Endothelial cell of umbilical vein (primary cell): ENCODE measurements around the gene CNOT11. TPM values are rescaled to one million over a fixed set of nuclear protein-coding genes. Genes with fewer than 3 reads are reported as not detected.

Experiments used
- BruUV-seq: library from RNA; stranded (reverse); fragments of 400-500 nt; replicated peaks from 2 replicates; lab custom pipeline; 2021; lab: Mats Ljungman, UMichigan
- CTCF ChIA-PET: fragments of 300-600, 350-600 bp; sonication (Branson Sonifier 250); formaldehyde crosslinking; loops from one replicate; lab custom pipeline; 2021; ENCODE audit warnings: antibody characterized with exemption, inconsistent platforms; lab: Charles Lee
- POLR2A ChIA-PET: fragments of 300-600, 350-600 bp; sonication (Branson Sonifier 250); formaldehyde crosslinking; loops from one replicate; lab custom pipeline; 2021; ENCODE audit warnings: antibody characterized with exemption, inconsistent platforms; lab: Charles Lee
- DNase-seq: peaks from one replicate; pipeline ENCODE4 v3.0.0-alpha.2; 2011; ENCODE audit warnings: low read depth, low spot score
- FAIRE-seq: peaks from 2 replicates; lab custom pipeline; 2011; peaks lifted over from hg19 to GRCh38; lab: Jason Lieb, UNC
- H2AFZ ChIP-seq: 2 replicates; pipeline ENCODE4 v1.6.0; 2012; ENCODE audit warnings: low read depth, low read length, control low read depth, inconsistent platforms
- H3K27ac ChIP-seq: 2 replicates; pipeline ENCODE4 v1.5.1; 2011; ENCODE audit warnings: low read depth, mild to moderate bottlenecking, control low read depth, low read length, moderate library complexity; ENCODE audit not compliant: insufficient read depth
- H3K27me3 ChIP-seq, 2 experiments: 2 replicates each; pipeline versions ENCODE4 v1.6.0 to v1.6.1; 2011; ENCODE audit warnings: low read length in 2 of 2, mixed read lengths in 1 of 2; ENCODE audit not compliant: control insufficient read depth in 2 of 2, insufficient read depth in 2 of 2
- H3K36me3 ChIP-seq, 2 experiments: 2 replicates in 1 of 2; 3 replicates in 1 of 2; pipeline ENCODE4 v1.5.1; 2011; ENCODE audit warnings: low read length in 2 of 2, mild to moderate bottlenecking in 1 of 2, moderate library complexity in 1 of 2; ENCODE audit not compliant: control insufficient read depth in 2 of 2, insufficient read depth in 2 of 2; ENCODE audit errors: extremely low read depth in 1 of 2
- H3K4me1 ChIP-seq: 3 replicates; pipeline ENCODE4 v1.5.1; 2011; ENCODE audit warnings: mild to moderate bottlenecking, low read length; ENCODE audit not compliant: control insufficient read depth, insufficient read depth; ENCODE audit errors: extremely low read depth
- H3K4me2 ChIP-seq: 2 replicates; pipeline ENCODE4 v1.6.1; 2011; ENCODE audit warnings: low read length, control low read depth, mixed read lengths; ENCODE audit not compliant: insufficient read depth
- H3K4me3 ChIP-seq, 3 experiments: fragments of 200-600 bp in 1 of 3; sonication (generic), shearing (Covaris generic) in 1 of 3; replicated peaks in 1 of 3; 2 replicates each; pipeline ENCODE4 v1.5.1; 2011 to 2016; ENCODE audit warnings: control low read depth in 3 of 3, low read length in 3 of 3, mild to moderate bottlenecking in 2 of 3, inconsistent platforms in 1 of 3, low read depth in 1 of 3, moderate library complexity in 1 of 3; ENCODE audit not compliant: insufficient read depth in 1 of 3
- H3K79me2 ChIP-seq: 2 replicates; pipeline ENCODE4 v1.6.0; 2012; ENCODE audit warnings: low read length, inconsistent platforms; ENCODE audit not compliant: control insufficient read depth, insufficient read depth
- H3K9ac ChIP-seq: replicated peaks from 2 replicates; pipeline ENCODE3; 2011; ENCODE audit warnings: low read length, control low read depth; ENCODE audit not compliant: insufficient read depth; ENCODE audit errors: extremely low read depth
- H3K9me1 ChIP-seq: replicated peaks from 3 replicates; pipeline ENCODE4 v1.6.0; 2011; ENCODE audit warnings: mild to moderate bottlenecking, low read length; ENCODE audit not compliant: control insufficient read depth, insufficient read depth; ENCODE audit errors: extremely low read depth
- H3K9me3 ChIP-seq: replicated peaks from 2 replicates; pipeline ENCODE4 v1.5.1; 2012; ENCODE audit warnings: low read length, inconsistent platforms; ENCODE audit not compliant: control insufficient read depth, insufficient read depth
- H4K20me1 ChIP-seq: replicated peaks from 2 replicates; pipeline ENCODE3; 2011; ENCODE audit warnings: mild to moderate bottlenecking, low read length; ENCODE audit not compliant: control insufficient read depth, insufficient read depth; ENCODE audit errors: extremely low read depth
- JUN ChIP-seq: IDR thresholded peaks from 2 replicates; pipeline ENCODE4 v1.6.1; 2011; ENCODE audit warnings: borderline replicate concordance, low read depth; ENCODE audit not compliant: insufficient read length, insufficient read depth
- dilution Hi-C: fragments of 300-500 bp; cut with MboI; formaldehyde crosslinking; loops from one replicate; pipeline ENCODE4 v1.15.0; 2019; ENCODE audit warnings: low sequenced_read_pairs; ENCODE audit not compliant: extremely low pct_ligation_motif_present
- intact Hi-C: fragments of 100-400 bp; cut with micrococcal nuclease; formaldehyde crosslinking; loops from one replicate; pipeline ENCODE4 v1.10.0; 2022
- polyA plus RNA-seq, 4 experiments: library from polyadenylated mRNA; depleted of rRNA in 3 of 4; stranded (reverse) in 3 of 4; unstranded in 1 of 4; fragments of >200 nt; gene quantifications; 2 replicates each; pipeline versions ENCODE4 v1.2.1 to v1.2.3, GENCODE V29; 2011 to 2012; ENCODE audit warnings: missing spikeins in 1 of 4
- total RNA-seq: library from RNA; stranded (reverse); gene quantifications from 2 replicates; pipeline ENCODE4 v1.2.3, GENCODE V29; 2021
- TF ChIP-seq, protein P1 (sequence below), 2 donors: IDR thresholded peaks; 1 replicate in 1 of 2; 2 replicates in 1 of 2; pipeline ENCODE4 v1.5.1; 2011; ENCODE audit warnings: low read length in 2 of 2, mild to moderate bottlenecking in 2 of 2, moderate library complexity in 2 of 2, control low read depth in 1 of 2, inconsistent platforms in 1 of 2, low read depth in 1 of 2; ENCODE audit not compliant: insufficient read depth in 1 of 2; ENCODE audit errors: extremely low read depth in 1 of 2

Gene CNOT11
- total and polyA plus RNA-seq, 2 donors (not counting 3 experiments of a cell fraction or from before 2014, with no cell fraction given) = 40.5 to 44.3 TPM

DNA sequence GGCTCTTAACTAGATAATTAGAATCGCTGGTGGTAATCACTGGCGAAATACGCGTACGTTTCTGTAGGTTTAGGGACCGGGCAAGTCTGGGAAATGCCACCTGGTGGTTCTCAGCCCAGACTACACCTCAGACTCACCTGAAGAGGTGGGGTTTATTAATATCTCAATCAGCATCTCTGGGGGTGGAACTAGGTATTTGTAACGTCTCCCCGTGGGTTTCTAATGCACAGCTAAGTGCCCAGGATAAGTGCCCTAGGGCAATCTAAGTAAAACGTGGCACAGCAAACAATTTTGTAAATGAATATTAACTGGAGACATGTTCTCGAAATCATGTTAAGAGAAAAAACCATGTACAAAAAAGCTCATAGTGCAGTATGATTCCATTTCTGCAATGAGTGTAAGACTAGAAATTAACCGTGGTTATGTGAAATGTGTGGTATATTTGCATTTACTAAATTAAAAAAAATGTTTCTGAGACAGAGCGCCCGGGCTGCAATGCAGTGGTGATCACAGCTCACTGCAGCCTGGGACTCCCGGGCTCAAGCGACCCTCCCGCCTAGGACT, 760 bp upstream of the CNOT11 start:
- Histone ChIP-seq H3K9me3 (no peaks in the 10 kb centered on the region), H3K27ac (peak overlapping the region; percentile 54), H3K4me3 (peak overlapping the region; percentile 43 to 66 (median 48)), H3K36me3 (no peaks in the 10 kb centered on the region), H3K4me1 (peaks cover 18% of the 10 kb centered on the region), H3K27me3 (no peaks in the 10 kb centered on the region), H3K9ac (peak overlapping the region; percentile 68), H3K9me1 (no peaks in the 10 kb centered on the region), H3K4me2 (peak overlapping the region; percentile 79), H3K79me2 (peaks cover 32% of the 10 kb centered on the region), H4K20me1 (no peaks in the 10 kb centered on the region), H2AFZ (peak overlapping the region; percentile 88)
- BruUV-seq = TSS peak; percentile 77
- no peak for FAIRE-seq
- ChIA-PET POLR2A (interaction anchor here (0.7 to 1.1 kb wide), 2 partner anchors 130 to 446 kb away, joined by 3 to 4 read pairs; partner anchors contain the start of gene MAP4K4), CTCF (interaction anchor here (0.6 to 2.8 kb wide), 8 partner anchors 8 to 239 kb away, joined by 3 to 20 read pairs (median 4); no protein-coding TSS in a partner anchor)
- TF ChIP-seq, protein P1, sequence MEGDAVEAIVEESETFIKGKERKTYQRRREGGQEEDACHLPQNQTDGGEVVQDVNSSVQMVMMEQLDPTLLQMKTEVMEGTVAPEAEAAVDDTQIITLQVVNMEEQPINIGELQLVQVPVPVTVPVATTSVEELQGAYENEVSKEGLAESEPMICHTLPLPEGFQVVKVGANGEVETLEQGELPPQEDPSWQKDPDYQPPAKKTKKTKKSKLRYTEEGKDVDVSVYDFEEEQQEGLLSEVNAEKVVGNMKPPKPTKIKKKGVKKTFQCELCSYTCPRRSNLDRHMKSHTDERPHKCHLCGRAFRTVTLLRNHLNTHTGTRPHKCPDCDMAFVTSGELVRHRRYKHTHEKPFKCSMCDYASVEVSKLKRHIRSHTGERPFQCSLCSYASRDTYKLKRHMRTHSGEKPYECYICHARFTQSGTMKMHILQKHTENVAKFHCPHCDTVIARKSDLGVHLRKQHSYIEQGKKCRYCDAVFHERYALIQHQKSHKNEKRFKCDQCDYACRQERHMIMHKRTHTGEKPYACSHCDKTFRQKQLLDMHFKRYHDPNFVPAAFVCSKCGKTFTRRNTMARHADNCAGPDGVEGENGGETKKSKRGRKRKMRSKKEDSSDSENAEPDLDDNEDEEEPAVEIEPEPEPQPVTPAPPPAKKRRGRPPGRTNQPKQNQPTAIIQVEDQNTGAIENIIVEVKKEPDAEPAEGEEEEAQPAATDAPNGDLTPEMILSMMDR (IDR thresholded peaks at IDR 0.05; ENCODE audit: extremely low read depth in 1 of 2, insufficient read depth in 1 of 2, low read depth in 1 of 2, low read length in 2 of 2) = peak in 1 of 2 donors; percentile 23
- TF ChIP-seq JUN = no peak
- no peak for DNase-seq
- intact Hi-C loops = loop anchor here (1.0 to 5.0 kb wide), 4 partner anchors 55 to 240 kb away; partner anchors contain the start of gene CREG2
- dilution Hi-C loops = no loop called here
